HEK293 (cell line): ENCODE data around the gene FAM221A.
A peak's percentile ranks its signal among the peaks of the same experiment; 100 is the strongest.

Experiments used
- CTCF ChIA-PET: fragments of 350-600 bp; formaldehyde crosslinking; extraction: SDS; loops from one replicate; lab custom pipeline; 2021; ENCODE audit warnings: antibody characterized with exemption; lab: Yijun Ruan, JAX
- POLR2A ChIA-PET: fragments of 300-600 bp; formaldehyde crosslinking; extraction: SDS; loops from one replicate; lab custom pipeline; 2020; ENCODE audit warnings: antibody characterized with exemption, inconsistent platforms; lab: Yijun Ruan, JAX
- H3K27ac ChIP-seq: fragments of 200-500 bp; sonication (Bioruptor generic); 2 replicates; pipeline ENCODE4 v1.5.1; 2014; ENCODE audit warnings: low read depth, low read length, control low read depth, inconsistent platforms; ENCODE audit errors: extremely low read depth
- H3K36me3 ChIP-seq, 2 experiments: fragments of 200-500 bp in 1 of 2; sonication (Bioruptor generic) in 1 of 2; 1 replicate in 1 of 2; 2 replicates in 1 of 2; pipeline ENCODE4 v1.5.1; 2014 to 2017; ENCODE audit warnings: inconsistent platforms in 2 of 2, low read length in 2 of 2; ENCODE audit not compliant: control insufficient read depth in 2 of 2, insufficient read depth in 1 of 2
- H3K4me1 ChIP-seq: fragments of 200-500 bp; sonication (Bioruptor generic); 2 replicates; pipeline ENCODE4 v1.5.1; 2014; ENCODE audit warnings: mild to moderate bottlenecking, low read length, inconsistent platforms; ENCODE audit not compliant: control insufficient read depth, insufficient read depth
- H3K4me3 ChIP-seq: 2 replicates; pipeline ENCODE4 v1.5.1; 2011; ENCODE audit warnings: low read depth, mild to moderate bottlenecking, control low read depth, low read length, moderate library complexity
- H3K9me3 ChIP-seq: fragments of 200-500 bp; sonication (Bioruptor generic); 2 replicates; pipeline ENCODE4 v1.5.1; 2014; ENCODE audit warnings: low read depth, low read length, inconsistent platforms; ENCODE audit not compliant: control insufficient read depth, insufficient read depth
- REPIN1 ChIP-seq: fragments of 450-650 bp; formaldehyde crosslinking; IDR thresholded peaks from 2 replicates; pipeline ENCODE4 v1.5.1; 2017; ENCODE audit warnings: missing biosample characterization, missing genetic modification characterization, low read depth
- SETDB1 ChIP-seq: IDR thresholded peaks from one replicate; pipeline ENCODE4 v1.6.1; 2017; ENCODE audit warnings: mild to moderate bottlenecking, low read length, moderate library complexity, mixed read lengths; ENCODE audit not compliant: insufficient read length
- ZBTB1 ChIP-seq: fragments of 450-650 bp; formaldehyde crosslinking; IDR thresholded peaks from 2 replicates; pipeline ENCODE4 v1.5.1; 2016; ENCODE audit warnings: missing biosample characterization, missing genetic modification characterization
- ZBTB17 ChIP-seq: fragments of 450-650 bp; formaldehyde crosslinking; IDR thresholded peaks from 2 replicates; pipeline ENCODE4 v1.5.1; 2016; ENCODE audit warnings: missing biosample characterization, missing genetic modification characterization
- ZBTB48 ChIP-seq: fragments of 450-650 bp; formaldehyde crosslinking; IDR thresholded peaks from 2 replicates; pipeline ENCODE4 v1.5.1; 2016; ENCODE audit warnings: missing biosample characterization, missing genetic modification characterization
- ZBTB8A ChIP-seq: fragments of 450-650 bp; formaldehyde crosslinking; IDR thresholded peaks from 2 replicates; pipeline ENCODE4 v1.5.1; 2016; ENCODE audit warnings: missing biosample characterization, missing genetic modification characterization
- ZNF121 ChIP-seq: fragments of 450-650 bp; formaldehyde crosslinking; IDR thresholded peaks from 2 replicates; pipeline ENCODE4 v1.5.1; 2016; ENCODE audit warnings: missing biosample characterization, missing genetic modification characterization
- ZNF2 ChIP-seq: fragments of 450-650 bp; formaldehyde crosslinking; IDR thresholded peaks from 2 replicates; pipeline ENCODE4 v1.5.1; 2016; ENCODE audit warnings: missing biosample characterization, missing genetic modification characterization
- ZNF280C ChIP-seq: fragments of 450-650 bp; formaldehyde crosslinking; IDR thresholded peaks from 2 replicates; pipeline ENCODE4 v1.5.1; 2016; ENCODE audit warnings: missing biosample characterization, missing genetic modification characterization
- ZNF311 ChIP-seq: fragments of 450-650 bp; formaldehyde crosslinking; IDR thresholded peaks from 2 replicates; pipeline ENCODE4 v1.5.1; 2017; ENCODE audit warnings: missing biosample characterization, missing genetic modification characterization, borderline replicate concordance
- ZNF416 ChIP-seq: fragments of 450-650 bp; formaldehyde crosslinking; IDR thresholded peaks from 2 replicates; pipeline ENCODE4 v1.5.1; 2016; ENCODE audit warnings: missing biosample characterization, missing genetic modification characterization
- ZNF530 ChIP-seq: fragments of 450-650 bp; formaldehyde crosslinking; IDR thresholded peaks from 2 replicates; pipeline ENCODE4 v1.5.1; 2016; ENCODE audit warnings: low read depth, missing biosample characterization, missing genetic modification characterization
- ZNF560 ChIP-seq: fragments of 450-650 bp; formaldehyde crosslinking; IDR thresholded peaks from 2 replicates; pipeline ENCODE4 v1.5.1; 2017; ENCODE audit warnings: missing biosample characterization, missing genetic modification characterization, borderline replicate concordance
- ZNF623 ChIP-seq: fragments of 450-650 bp; formaldehyde crosslinking; IDR thresholded peaks from 2 replicates; pipeline ENCODE4 v1.5.1; 2016; ENCODE audit warnings: missing biosample characterization, missing genetic modification characterization
- ZNF670 ChIP-seq: fragments of 450-650 bp; formaldehyde crosslinking; IDR thresholded peaks from 2 replicates; pipeline ENCODE4 v1.5.1; 2016; ENCODE audit warnings: missing biosample characterization, missing genetic modification characterization, low read depth
- ZNF837 ChIP-seq: fragments of 450-650 bp; formaldehyde crosslinking; IDR thresholded peaks from 2 replicates; pipeline ENCODE4 v1.5.1; 2016; ENCODE audit warnings: missing biosample characterization, missing genetic modification characterization
- ZSCAN16 ChIP-seq: fragments of 450-650 bp; formaldehyde crosslinking; IDR thresholded peaks from 2 replicates; pipeline ENCODE4 v1.5.1; 2016; ENCODE audit warnings: missing biosample characterization, missing genetic modification characterization
- ZSCAN4 ChIP-seq: fragments of 450-650 bp; formaldehyde crosslinking; IDR thresholded peaks from 2 replicates; pipeline ENCODE4 v1.5.1; 2017; ENCODE audit warnings: missing biosample characterization, missing genetic modification characterization
- TF ChIP-seq, protein P1 (sequence below): fragments of 450-650 bp; formaldehyde crosslinking; IDR thresholded peaks from 2 replicates; pipeline ENCODE4 v1.5.1; 2016; ENCODE audit warnings: missing biosample characterization, missing genetic modification characterization, borderline replicate concordance
- TF ChIP-seq, protein P2 (sequence below): fragments of 450-650 bp; formaldehyde crosslinking; IDR thresholded peaks from 2 replicates; pipeline ENCODE4 v1.5.1; 2016; ENCODE audit warnings: missing biosample characterization, missing genetic modification characterization

Gene FAM221A

DNA sequence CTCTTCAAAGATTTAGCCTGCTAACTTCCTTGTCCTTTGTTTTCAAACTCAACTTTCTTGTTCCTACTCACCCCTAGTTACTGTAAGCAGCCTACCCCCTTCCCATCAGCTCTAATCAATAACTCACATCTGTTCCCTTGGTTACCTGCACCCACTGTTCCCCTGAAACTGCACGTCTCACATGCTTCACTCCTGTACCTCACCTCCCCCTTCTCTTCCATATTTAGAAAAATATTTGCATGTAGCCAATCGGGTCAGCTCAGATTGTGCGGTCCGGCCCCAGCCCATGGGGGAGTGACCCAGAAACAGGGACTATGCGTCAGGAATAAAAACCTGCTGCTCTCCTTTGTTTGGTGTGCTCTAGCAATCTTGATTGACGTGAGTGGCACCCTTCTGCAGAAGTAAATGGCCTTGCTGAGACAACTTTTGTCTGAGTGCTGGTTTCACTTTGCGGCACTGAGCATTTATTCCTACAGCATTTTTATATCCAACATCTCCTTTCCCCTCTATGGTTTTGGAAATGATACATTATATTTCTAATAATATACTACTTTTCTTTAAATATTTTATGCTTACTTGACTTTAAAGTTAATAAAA is 21.1 kb upstream of the FAM221A start:
- Histone ChIP-seq H3K27ac (no peak overlapping the region), H3K4me3 (no peak overlapping the region), H3K9me3 (no peaks in the 10 kb centered on the region), H3K36me3 (no peaks in the 10 kb centered on the region), H3K4me1 (no peaks in the 10 kb centered on the region)
- TF ChIP-seq ZNF311 (tag by site-specific recombination) (no peak), ZBTB8A (tag by site-specific recombination) (no peak), SETDB1 (peak; percentile 43)
- TF ChIP-seq, protein P1, sequence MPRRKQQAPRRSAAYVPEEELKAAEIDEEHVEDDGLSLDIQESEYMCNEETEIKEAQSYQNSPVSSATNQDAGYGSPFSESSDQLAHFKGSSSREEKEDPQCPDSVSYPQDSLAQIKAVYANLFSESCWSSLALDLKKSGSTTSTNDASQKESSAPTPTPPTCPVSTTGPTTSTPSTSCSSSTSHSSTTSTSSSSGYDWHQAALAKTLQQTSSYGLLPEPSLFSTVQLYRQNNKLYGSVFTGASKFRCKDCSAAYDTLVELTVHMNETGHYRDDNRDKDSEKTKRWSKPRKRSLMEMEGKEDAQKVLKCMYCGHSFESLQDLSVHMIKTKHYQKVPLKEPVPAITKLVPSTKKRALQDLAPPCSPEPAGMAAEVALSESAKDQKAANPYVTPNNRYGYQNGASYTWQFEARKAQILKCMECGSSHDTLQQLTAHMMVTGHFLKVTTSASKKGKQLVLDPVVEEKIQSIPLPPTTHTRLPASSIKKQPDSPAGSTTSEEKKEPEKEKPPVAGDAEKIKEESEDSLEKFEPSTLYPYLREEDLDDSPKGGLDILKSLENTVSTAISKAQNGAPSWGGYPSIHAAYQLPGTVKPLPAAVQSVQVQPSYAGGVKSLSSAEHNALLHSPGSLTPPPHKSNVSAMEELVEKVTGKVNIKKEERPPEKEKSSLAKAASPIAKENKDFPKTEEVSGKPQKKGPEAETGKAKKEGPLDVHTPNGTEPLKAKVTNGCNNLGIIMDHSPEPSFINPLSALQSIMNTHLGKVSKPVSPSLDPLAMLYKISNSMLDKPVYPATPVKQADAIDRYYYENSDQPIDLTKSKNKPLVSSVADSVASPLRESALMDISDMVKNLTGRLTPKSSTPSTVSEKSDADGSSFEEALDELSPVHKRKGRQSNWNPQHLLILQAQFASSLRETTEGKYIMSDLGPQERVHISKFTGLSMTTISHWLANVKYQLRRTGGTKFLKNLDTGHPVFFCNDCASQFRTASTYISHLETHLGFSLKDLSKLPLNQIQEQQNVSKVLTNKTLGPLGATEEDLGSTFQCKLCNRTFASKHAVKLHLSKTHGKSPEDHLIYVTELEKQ (tag by site-specific recombination): no peak
- ChIA-PET CTCF (interaction anchor here (0.8 kb wide), 1 partner anchor 53 kb away, joined by 3 read pairs; no protein-coding TSS in a partner anchor), POLR2A (no interaction called here)

GRCh38 chr7:23661385-23661784 is 18.6 kb upstream of the FAM221A start:
- CTCF ChIA-PET: interaction anchor here (1.5 kb wide), 1 partner anchor 36 kb away, joined by 3 read pairs; no protein-coding TSS in a partner anchor
- TF ChIP-seq ZNF416 (tag by site-specific recombination) (no peak), ZSCAN4 (no peak), ZNF280C (no peak), ZBTB17 (no peak), REPIN1 (tag by site-specific recombination) (no peak), ZNF623 (tag by site-specific recombination) (no peak), ZNF121 (tag by site-specific recombination) (no peak)
- POLR2A ChIA-PET: no interaction called here

DNA sequence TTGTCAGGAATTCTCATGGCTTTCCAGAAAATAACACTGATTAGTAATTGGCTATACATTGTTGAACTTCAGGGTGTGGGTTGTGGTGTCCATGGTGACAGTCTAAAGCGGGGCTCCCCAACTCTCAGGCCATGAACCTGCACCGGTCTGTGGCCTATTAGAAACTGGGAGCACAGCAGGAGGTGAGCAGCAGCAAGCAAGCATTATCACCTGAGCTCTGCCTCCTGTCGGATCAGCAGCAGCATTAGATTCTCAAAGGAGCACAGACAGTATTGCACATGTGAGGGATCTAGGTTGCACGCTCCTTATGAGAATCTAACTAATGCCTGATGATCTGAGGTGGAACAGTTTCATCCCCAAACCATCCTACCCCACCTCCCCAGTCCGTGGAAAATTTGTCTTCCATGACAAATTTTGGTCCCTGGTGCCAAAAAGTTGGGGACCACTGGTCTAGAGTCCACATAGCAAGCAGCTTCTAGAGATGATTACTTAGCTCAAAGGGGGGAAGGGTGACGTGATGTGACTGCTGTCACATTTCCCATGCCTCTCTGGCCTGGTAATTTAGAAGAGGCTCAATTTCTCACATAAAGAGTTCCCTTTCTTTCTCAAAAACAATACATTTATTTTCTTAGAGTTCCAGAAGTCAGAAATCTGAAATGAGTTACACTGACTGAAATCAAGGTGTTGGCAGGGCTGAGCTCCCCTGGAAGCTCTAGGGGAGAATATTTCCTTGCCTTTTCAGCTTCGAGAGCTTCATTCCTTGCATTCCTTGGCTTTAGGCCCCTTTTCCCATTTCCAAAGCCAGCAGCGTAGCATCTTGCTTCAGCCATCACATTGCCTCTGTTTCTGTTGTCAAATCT is 17.6 kb upstream of the FAM221A start:
- no peak overlapping the region for H3K4me3 ChIP-seq
- POLR2A ChIA-PET: no interaction called here
- H3K9me3 ChIP-seq: no peaks in the 10 kb centered on the region
- H3K36me3 ChIP-seq: no peaks in the 10 kb centered on the region
- H3K4me1 ChIP-seq: no peaks in the 10 kb centered on the region
- CTCF ChIA-PET: interaction anchor here (0.6 to 1.5 kb wide), 2 partner anchors 35 to 93 kb away, joined by 3 read pairs; no protein-coding TSS in a partner anchor
- H3K27ac ChIP-seq: no peak overlapping the region
- TF ChIP-seq ZNF837 (tag by site-specific recombination) (no peak), ZNF2 (tag by site-specific recombination) (no peak), ZBTB48 (tag by site-specific recombination) (no peak), ZNF670 (no peak), ZSCAN16 (tag by site-specific recombination) (no peak), ZNF560 (tag by site-specific recombination) (no peak), ZNF530 (tag by site-specific recombination) (no peak), ZNF416 (tag by site-specific recombination) (no peak), ZBTB1 (tag by site-specific recombination) (no peak)
- TF ChIP-seq, protein P2, sequence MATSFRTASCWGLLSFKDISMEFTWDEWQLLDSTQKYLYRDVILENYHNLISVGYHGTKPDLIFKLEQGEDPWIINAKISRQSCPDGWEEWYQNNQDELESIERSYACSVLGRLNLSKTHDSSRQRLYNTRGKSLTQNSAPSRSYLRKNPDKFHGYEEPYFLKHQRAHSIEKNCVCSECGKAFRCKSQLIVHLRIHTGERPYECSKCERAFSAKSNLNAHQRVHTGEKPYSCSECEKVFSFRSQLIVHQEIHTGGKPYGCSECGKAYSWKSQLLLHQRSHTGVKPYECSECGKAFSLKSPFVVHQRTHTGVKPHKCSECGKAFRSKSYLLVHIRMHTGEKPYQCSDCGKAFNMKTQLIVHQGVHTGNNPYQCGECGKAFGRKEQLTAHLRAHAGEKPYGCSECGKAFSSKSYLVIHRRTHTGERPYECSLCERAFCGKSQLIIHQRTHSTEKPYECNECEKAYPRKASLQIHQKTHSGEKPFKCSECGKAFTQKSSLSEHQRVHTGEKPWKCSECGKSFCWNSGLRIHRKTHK (tag by site-specific recombination): no peak

More at GRCh38 chr7:23661385-23661784, 18.6 kb upstream of the FAM221A start:
- Histone ChIP-seq H3K36me3 (no peaks in the 10 kb centered on the region), H3K9me3 (no peaks in the 10 kb centered on the region), H3K4me1 (no peaks in the 10 kb centered on the region), H3K27ac (no peak overlapping the region), H3K4me3 (no peak overlapping the region)
